CD14-positive monocyte (primary cell): ENCODE measurements around the gene TNFRSF12A. TPM values are rescaled to one million over a fixed set of nuclear protein-coding genes. Genes with fewer than 3 reads are reported as not detected.

Experiments
- DNase-seq, 3 donors: peaks; one replicate each; pipeline ENCODE4 v3.0.0-alpha.2; 2011 to 2022
- H2AFZ ChIP-seq: 2 replicates; pipeline ENCODE4 v1.6.0; 2012; ENCODE audit warnings: mild to moderate bottlenecking, low read depth, low read length, inconsistent platforms; ENCODE audit not compliant: insufficient read depth, poor library complexity, severe bottlenecking
- H3K27ac ChIP-seq, 2 donors: 1 replicate in 1 of 2; 2 replicates in 1 of 2; pipeline ENCODE4 v1.5.1; 2012 to 2013; ENCODE audit warnings: low read length in 2 of 2, control low read depth in 1 of 2, inconsistent platforms in 1 of 2, low read depth in 1 of 2, mild to moderate bottlenecking in 1 of 2
- H3K27me3 ChIP-seq, 2 donors: one replicate each; pipeline versions ENCODE4 v1.6.0 to v1.6.1; 2011 to 2013; ENCODE audit warnings: low read length in 2 of 2; ENCODE audit not compliant: control insufficient read depth in 2 of 2, insufficient read depth in 2 of 2
- H3K36me3 ChIP-seq, 2 donors: replicated peaks in 1 of 2; 1 replicate in 1 of 2; 2 replicates in 1 of 2; pipeline versions ENCODE4 v1.5.1 to v1.6.1; 2012 to 2013; ENCODE audit warnings: low read length in 2 of 2, control low read depth in 1 of 2, inconsistent platforms in 1 of 2, mild to moderate bottlenecking in 1 of 2; ENCODE audit not compliant: insufficient read depth in 2 of 2, control insufficient read depth in 1 of 2
- H3K4me1 ChIP-seq, 2 donors: 1 replicate in 1 of 2; 2 replicates in 1 of 2; pipeline versions ENCODE4 v1.5.1 to v1.6.1; 2012 to 2013; ENCODE audit warnings: low read length in 2 of 2, control low read depth in 1 of 2, inconsistent platforms in 1 of 2, mild to moderate bottlenecking in 1 of 2, moderate library complexity in 1 of 2; ENCODE audit not compliant: insufficient read depth in 2 of 2, control insufficient read depth in 1 of 2
- H3K4me2 ChIP-seq: replicated peaks from 2 replicates; pipeline ENCODE3; 2012; ENCODE audit warnings: low read length, moderate library complexity, mild to moderate bottlenecking; ENCODE audit not compliant: poor library complexity, severe bottlenecking; ENCODE audit errors: extremely low read depth
- H3K4me3 ChIP-seq, 3 experiments: fragments of 200-600 bp in 1 of 3; sonication (generic) in 1 of 3; replicated peaks in 1 of 3; 1 replicate in 2 of 3; 2 replicates in 1 of 3; pipeline ENCODE4 v1.5.1; 2011 to 2013; ENCODE audit warnings: low read length in 3 of 3, mild to moderate bottlenecking in 3 of 3, control low read depth in 2 of 3, low read depth in 2 of 3, inconsistent platforms in 1 of 3, moderate library complexity in 1 of 3
- H3K79me2 ChIP-seq: 2 replicates; pipeline ENCODE4 v1.6.0; 2012; ENCODE audit warnings: mild to moderate bottlenecking, control low read depth, inconsistent platforms, low read length, moderate library complexity; ENCODE audit not compliant: insufficient read depth
- H3K9ac ChIP-seq: 2 replicates; pipeline ENCODE4 v1.6.0; 2017; ENCODE audit warnings: low read length, mild to moderate bottlenecking; ENCODE audit not compliant: insufficient read depth, poor library complexity, severe bottlenecking
- H3K9me3 ChIP-seq, 2 donors: replicated peaks in 1 of 2; 1 replicate in 1 of 2; 2 replicates in 1 of 2; pipeline versions ENCODE4 v1.5.1 to v1.6.1; 2012 to 2013; ENCODE audit warnings: low read length in 2 of 2, control low read depth in 1 of 2; ENCODE audit not compliant: control insufficient read depth in 1 of 2, insufficient read depth in 1 of 2
- H4K20me1 ChIP-seq: 2 replicates; pipeline ENCODE4 v1.6.0; 2012; ENCODE audit warnings: mild to moderate bottlenecking, low read length, control low read depth, moderate library complexity; ENCODE audit not compliant: insufficient read depth
- H3K27ac Mint-ChIP-seq, 7 donors: one replicate each; pipeline ENCODE4 v1.8.0; 2020; ENCODE audit warnings: mild to moderate bottlenecking in 7 of 7, mixed read lengths in 7 of 7, moderate library complexity in 6 of 7, inconsistent platforms in 2 of 7
- H3K27me3 Mint-ChIP-seq, 3 donors: one replicate each; pipeline ENCODE4 v1.8.0; 2021 to 2022; ENCODE audit warnings: low read depth in 3 of 3, mild to moderate bottlenecking in 3 of 3, mixed read lengths in 3 of 3, moderate library complexity in 3 of 3, inconsistent platforms in 1 of 3
- H3K36me3 Mint-ChIP-seq, 2 donors: one replicate each; pipeline ENCODE4 v1.8.0; 2020; ENCODE audit warnings: mixed read lengths in 2 of 2, inconsistent platforms in 1 of 2, mild to moderate bottlenecking in 1 of 2
- H3K4me1 Mint-ChIP-seq: one replicate; pipeline ENCODE4 v1.8.0; 2020; ENCODE audit warnings: mild to moderate bottlenecking, mixed read lengths
- H3K4me3 Mint-ChIP-seq, 2 donors: one replicate each; pipeline ENCODE4 v1.8.0; 2020; ENCODE audit warnings: mild to moderate bottlenecking in 2 of 2, mixed read lengths in 2 of 2, moderate library complexity in 1 of 2
- H3K9me3 Mint-ChIP-seq, 7 donors: one replicate each; pipeline ENCODE4 v1.8.0; 2020 to 2022; ENCODE audit warnings: mixed read lengths in 7 of 7, mild to moderate bottlenecking in 6 of 7, moderate library complexity in 6 of 7, inconsistent platforms in 2 of 7
- WGBS: methylation state at CpG from one replicate; pipeline ENCODE4 v1.1.5; 2013; ENCODE audit warnings: missing lambda C conversion rate; ENCODE audit not compliant: insufficient coverage; 5-methylcytosine and 5-hydroxymethylcytosine counted together
- intact Hi-C, 2 donors: fragments of 100-400 bp; cut with micrococcal nuclease; formaldehyde crosslinking; loops; one replicate each; pipeline versions ENCODE4 v1.15.0 to v1.15.1; 2023
- polyA plus RNA-seq, 3 donors: library from polyadenylated mRNA; depleted of rRNA in 1 of 3; unstranded in 2 of 3; stranded (reverse) in 1 of 3; fragments of 300-500 nt in 2 of 3; fragments of >200 nt in 1 of 3; fragmentation: Illumina TruSeq in 2 of 3; gene quantifications; 1 replicate in 2 of 3; 2 replicates in 1 of 3; pipeline ENCODE4 v1.2.3, GENCODE V29; 2012 to 2021
- TF ChIP-seq, protein P1 (sequence below): fragments of 200-600 bp; IDR thresholded peaks from one replicate; pipeline ENCODE4 v1.8.0; 2022; ENCODE audit warnings: antibody characterized with exemption, mild to moderate bottlenecking

TNFRSF12A gene
- polyA plus RNA-seq, 3 donors, result 2.9 to 6.2 (median 5.7) TPM

DNA sequence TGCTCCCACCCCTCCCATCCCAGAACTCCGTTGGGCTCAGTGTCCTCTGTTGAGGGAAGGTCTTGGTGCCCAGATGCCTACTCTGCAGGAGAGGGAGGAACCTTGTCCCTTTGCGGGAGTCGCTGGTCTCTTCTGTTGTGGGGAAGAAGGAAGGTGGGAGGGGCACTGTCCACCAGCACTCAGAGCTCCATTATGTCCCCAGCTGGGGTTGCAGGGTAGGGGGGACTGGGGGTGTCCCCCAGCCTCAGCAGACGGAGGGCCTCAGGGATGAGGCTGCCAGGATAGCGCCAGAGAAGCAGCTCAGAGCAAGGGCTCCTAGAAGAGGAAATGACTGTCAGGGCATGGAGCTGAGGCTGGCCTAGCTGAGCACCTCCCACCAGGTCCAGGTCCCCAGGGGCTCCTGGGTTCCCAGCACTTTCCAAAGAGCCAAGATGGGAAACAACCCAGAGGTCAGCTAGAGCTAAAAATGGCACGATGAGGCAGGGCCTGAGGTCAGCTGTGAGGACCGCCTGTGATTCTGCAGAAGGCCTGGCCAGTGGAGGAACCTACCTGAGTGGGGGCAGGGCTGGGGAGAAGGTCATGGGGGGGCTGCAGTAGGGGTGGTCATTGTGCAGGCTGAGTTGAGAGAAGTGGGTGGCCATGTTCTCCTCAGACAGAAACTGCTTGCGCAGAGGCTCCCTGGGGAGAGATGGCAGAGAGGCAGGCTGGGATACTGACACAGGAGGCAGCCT lies 2.7 kb downstream of the TNFRSF12A start:
- H3K27me3 Mint-ChIP-seq, result peaks cover 18 to 21% (median 19%) of the 10 kb centered on the region in 3 donors
- peak overlapping the region; percentile 87 to 99 (median 95) for H3K27ac Mint-ChIP-seq
- peak in 2 of 3 donors; percentile 49 to 50 for DNase-seq
- H3K4me1 Mint-ChIP-seq, result peaks cover 58% of the 10 kb centered on the region
- Histone ChIP-seq H3K4me1 (peaks cover 61 to 65% of the 10 kb centered on the region in 2 donors), H3K27ac (peak overlapping the region; percentile 18 to 96), H3K27me3 (peaks cover 0 to 14% of the 10 kb centered on the region in 2 donors), H3K9me3 (no peaks in the 10 kb centered on the region), H3K36me3 (peaks cover 19 to 21% of the 10 kb centered on the region in 2 donors), H3K4me3 (peak overlapping the region in 2 of 3 experiments; percentile 58 to 91), H3K4me2 (peak overlapping the region; percentile 99), H3K79me2 (no peaks in the 10 kb centered on the region), H3K9ac (peak overlapping the region; percentile 44), H4K20me1 (peaks cover 66% of the 10 kb centered on the region), H2AFZ (peak overlapping the region; percentile 42)
- peaks cover 0 to 8% (median 0%) of the 10 kb centered on the region in 7 donors for H3K9me3 Mint-ChIP-seq
- TF ChIP-seq, protein P1, sequence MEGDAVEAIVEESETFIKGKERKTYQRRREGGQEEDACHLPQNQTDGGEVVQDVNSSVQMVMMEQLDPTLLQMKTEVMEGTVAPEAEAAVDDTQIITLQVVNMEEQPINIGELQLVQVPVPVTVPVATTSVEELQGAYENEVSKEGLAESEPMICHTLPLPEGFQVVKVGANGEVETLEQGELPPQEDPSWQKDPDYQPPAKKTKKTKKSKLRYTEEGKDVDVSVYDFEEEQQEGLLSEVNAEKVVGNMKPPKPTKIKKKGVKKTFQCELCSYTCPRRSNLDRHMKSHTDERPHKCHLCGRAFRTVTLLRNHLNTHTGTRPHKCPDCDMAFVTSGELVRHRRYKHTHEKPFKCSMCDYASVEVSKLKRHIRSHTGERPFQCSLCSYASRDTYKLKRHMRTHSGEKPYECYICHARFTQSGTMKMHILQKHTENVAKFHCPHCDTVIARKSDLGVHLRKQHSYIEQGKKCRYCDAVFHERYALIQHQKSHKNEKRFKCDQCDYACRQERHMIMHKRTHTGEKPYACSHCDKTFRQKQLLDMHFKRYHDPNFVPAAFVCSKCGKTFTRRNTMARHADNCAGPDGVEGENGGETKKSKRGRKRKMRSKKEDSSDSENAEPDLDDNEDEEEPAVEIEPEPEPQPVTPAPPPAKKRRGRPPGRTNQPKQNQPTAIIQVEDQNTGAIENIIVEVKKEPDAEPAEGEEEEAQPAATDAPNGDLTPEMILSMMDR, result no peak
- 38% methylated on average over 6 of the region's 8 CpGs for WGBS
- peak overlapping the region; percentile 88 to 96 for H3K4me3 Mint-ChIP-seq
- peaks cover 18 to 24% of the 10 kb centered on the region in 2 donors for H3K36me3 Mint-ChIP-seq
- intact Hi-C loops, result loop anchor here (2.0 to 10.0 kb wide), 5 partner anchors 16 to 1249 kb away; partner anchors contain the start of genes ELOB (in 1 of the 2), PAQR4 (in 1 of the 2) and TFAP4 (in 1 of the 2)

DNA sequence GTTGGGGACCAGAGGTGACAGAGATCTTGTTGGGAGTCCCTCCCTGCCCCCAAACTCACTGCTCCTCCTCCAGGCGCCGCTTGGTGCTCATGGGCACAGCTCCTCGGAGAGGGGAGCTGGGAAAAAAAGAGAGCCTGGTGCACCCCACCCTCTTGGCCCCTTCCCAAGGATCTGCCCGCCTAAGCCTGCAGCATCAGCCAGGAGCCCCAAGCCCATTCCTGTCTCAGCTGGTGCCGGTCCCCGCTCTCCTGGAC lies 3.2 kb downstream of the TNFRSF12A start:
- WGBS, result 29% methylated on average over 3 of the region's 6 CpGs
- H3K4me1 ChIP-seq, result peaks cover 57 to 65% of the 10 kb centered on the region in 2 donors
- H3K79me2 ChIP-seq, result no peaks in the 10 kb centered on the region
- H3K9ac ChIP-seq, result peak overlapping the region; percentile 86
- DNase-seq, result no peak
- H3K36me3 ChIP-seq, result peaks cover 19 to 21% of the 10 kb centered on the region in 2 donors
- no peaks in the 10 kb centered on the region for H3K9me3 ChIP-seq
- H3K9me3 Mint-ChIP-seq, result peaks cover 0 to 8% (median 0%) of the 10 kb centered on the region in 7 donors
- peak overlapping the region; percentile 44 to 91 (median 58) for H3K4me3 ChIP-seq
- peaks cover 0 to 9% of the 10 kb centered on the region in 2 donors for H3K27me3 ChIP-seq
- H3K27me3 Mint-ChIP-seq, result peaks cover 15 to 20% (median 16%) of the 10 kb centered on the region in 3 donors
- H3K4me1 Mint-ChIP-seq, result peaks cover 56% of the 10 kb centered on the region
- H3K36me3 Mint-ChIP-seq, result peaks cover 18 to 24% of the 10 kb centered on the region in 2 donors
- H3K4me3 Mint-ChIP-seq, result peak overlapping the region; percentile 88 to 96
- H2AFZ ChIP-seq, result peak overlapping the region; percentile 81
- peak overlapping the region; percentile 34 to 96 for H3K27ac ChIP-seq
- peak overlapping the region; percentile 99 for H3K4me2 ChIP-seq
- intact Hi-C loops, result loop anchor here (2.0 to 10.0 kb wide), 5 partner anchors 17 to 1249 kb away; partner anchors contain the start of genes ELOB (in 1 of the 2), PAQR4 (in 1 of the 2) and TFAP4 (in 1 of the 2)
- TF ChIP-seq, protein P1, result no peak
- H3K27ac Mint-ChIP-seq, result peak overlapping the region; percentile 87 to 99 (median 94)
- H4K20me1 ChIP-seq, result peaks cover 69% of the 10 kb centered on the region
